HG02840 (cell line): Measurements from ENCODE around the gene GMDS.

Experiments used
- ATAC-seq: cut with Tn5 transposase; IDR thresholded peaks from one replicate; pipeline ENCODE4 v1.9.1; 2021; ENCODE audit warnings: mild to moderate bottlenecking, moderate library complexity, moderate number of reproducible peaks; ENCODE audit not compliant: unreplicated experiment, low FRiP score

The GMDS gene

GRCh38 chr6:2209226-2209809 lies 36.1 kb downstream of the GMDS start:
- no peak for ATAC-seq

GRCh38 chr6:2208468-2208867 lies 36.9 kb downstream of the GMDS start:
- ATAC-seq: no peak

- no peak for ATAC-seq
Observed at GRCh38 chr6:2205396-2205795, 40.0 kb downstream of the GMDS start.

GRCh38 chr6:2204272-2204671 lies 41.1 kb downstream of the GMDS start:
- no peak for ATAC-seq

DNA sequence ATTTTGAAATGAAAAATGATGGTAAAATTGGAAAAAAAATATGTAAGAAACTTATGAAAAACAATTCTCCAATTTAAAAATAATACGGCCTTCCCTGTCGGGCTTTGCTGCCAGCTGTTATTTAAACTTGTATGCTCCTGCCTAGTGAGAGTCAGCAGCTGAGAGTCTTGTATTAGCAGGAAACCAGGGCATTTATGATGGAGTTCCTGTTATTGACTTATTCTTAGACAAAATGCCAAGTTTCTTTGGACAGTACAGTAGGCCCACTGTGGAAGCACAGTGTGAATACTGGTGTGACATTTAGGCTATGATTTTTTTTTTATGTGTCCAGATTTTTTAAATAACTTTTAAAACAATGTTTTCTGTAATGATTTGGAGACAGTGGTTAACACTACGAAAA lies 42.1 kb downstream of the GMDS start:
- ATAC-seq: no peak

- ATAC-seq: no peak
Observed at GRCh38 chr6:2197984-2198383, 47.4 kb downstream of the GMDS start.

DNA sequence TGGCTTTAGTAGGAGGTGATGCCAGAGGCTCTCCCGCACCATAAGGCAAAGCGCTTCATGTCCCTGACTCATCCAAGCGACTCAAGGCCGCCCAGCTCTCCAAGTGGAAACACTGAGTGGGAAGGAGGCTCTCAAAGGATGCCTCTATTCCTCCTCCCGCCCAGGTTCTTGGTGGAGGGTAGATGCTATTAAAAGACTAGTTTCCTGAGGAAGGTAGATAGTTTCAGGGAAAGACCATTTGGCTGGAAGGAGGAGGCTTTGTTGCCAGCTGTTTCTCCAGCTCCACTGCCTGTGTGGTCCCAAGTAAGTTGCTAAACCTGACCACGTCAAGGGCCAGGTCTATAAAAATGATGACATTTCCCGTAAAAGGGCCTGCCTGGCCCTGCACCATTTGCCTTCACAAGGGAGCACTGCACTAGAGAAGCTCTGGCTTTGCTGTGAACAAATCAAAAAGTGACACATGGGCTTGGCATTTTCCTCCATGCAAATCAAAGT lies 48.2 kb downstream of the GMDS start:
- ATAC-seq: no peak

GRCh38 chr6:2196079-2196679 lies 49.2 kb downstream of the GMDS start:
- no peak for ATAC-seq

GRCh38 chr6:2194643-2195042 lies 50.8 kb downstream of the GMDS start:
- ATAC-seq: no peak

DNA sequence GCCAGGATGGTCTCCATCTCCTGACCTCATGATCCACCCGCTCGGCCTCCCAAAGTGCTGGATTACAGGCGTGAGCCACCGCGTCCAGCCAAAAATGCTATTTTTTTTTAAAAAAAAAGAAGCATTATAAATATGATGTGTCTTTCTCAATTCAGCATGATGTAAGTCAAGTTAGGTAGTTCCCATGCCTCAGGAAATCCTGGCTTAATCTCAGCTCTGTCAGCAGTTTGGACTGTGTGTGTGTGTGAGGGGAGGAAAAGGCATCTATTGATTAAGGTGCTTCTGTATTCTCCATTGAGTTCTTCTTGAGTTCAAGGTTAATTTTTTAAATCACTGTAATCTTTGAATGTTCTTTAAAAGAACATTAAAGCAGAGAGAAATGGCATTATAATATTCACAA lies 51.5 kb downstream of the GMDS start:
- no peak for ATAC-seq

GRCh38 chr6:2192976-2193375 lies 52.4 kb downstream of the GMDS start:
- ATAC-seq: no peak

- ATAC-seq: no peak
Observed at GRCh38 chr6:2191390-2191740, 54.0 kb downstream of the GMDS start.

- no peak for ATAC-seq
Observed at GRCh38 chr6:2190661-2191389, 54.6 kb downstream of the GMDS start.

DNA sequence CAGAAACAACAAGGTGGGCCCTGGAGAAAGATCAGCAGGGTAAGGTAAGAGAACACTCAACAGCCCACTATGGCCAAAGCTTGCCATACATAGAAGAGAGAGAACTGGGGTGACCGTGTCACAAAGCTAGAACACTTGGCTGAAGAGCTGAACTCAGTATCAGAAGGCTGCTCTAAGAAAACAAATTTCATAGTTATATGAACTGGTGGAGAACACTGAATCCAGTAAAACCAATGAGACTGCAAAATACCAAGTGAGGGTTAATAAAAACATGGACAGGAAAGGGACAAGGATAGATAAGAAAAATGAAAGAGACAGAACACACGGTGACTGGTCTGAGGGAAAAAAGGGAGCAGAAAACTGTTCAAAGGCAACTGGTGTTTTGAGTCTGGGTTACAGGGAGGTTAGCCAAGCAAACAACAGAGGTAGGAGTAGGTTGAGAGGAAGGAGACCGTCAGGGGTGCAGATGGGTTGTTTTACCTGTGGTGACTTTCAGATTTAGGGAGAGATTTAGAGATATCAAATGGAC lies 56.5 kb downstream of the GMDS start:
- no peak for ATAC-seq

DNA sequence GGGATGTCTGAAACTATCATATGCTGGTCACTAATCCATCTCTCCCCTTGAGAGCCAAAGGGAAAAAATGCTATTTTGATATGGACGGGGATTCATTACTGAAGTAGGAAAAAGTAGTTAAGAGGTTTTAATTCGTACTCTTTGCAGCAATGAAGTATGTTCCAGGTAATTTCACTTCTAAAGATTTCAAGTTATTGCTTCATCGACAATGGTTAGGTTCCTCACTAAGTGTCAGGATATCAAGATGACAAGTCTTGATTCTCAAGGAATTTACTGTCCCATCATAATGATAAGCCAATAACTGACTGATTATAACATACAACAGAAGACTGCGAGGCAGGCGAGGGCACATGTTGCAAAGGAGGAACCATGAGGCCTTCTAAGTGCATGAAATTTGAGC lies 57.0 kb downstream of the GMDS start:
- ATAC-seq: no peak

DNA sequence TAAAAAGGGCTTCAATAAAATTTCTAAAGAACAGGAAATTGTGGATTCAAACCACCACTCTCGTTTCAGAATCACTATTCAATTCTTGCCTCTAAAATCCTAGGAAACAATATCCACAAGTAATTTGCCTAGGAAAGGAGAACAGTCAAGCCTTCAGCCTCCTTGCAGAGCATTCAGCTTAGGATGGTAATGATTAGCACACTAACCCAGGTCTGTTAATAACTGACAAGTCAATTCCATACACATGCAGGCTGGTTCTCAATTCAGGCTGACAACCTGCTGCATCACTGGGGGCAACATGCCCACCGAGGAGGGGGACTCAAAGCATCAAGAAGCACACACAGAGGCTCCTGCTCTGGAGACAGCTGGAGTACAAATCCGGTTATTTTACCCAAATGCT lies 57.6 kb downstream of the GMDS start:
- ATAC-seq: no peak

DNA sequence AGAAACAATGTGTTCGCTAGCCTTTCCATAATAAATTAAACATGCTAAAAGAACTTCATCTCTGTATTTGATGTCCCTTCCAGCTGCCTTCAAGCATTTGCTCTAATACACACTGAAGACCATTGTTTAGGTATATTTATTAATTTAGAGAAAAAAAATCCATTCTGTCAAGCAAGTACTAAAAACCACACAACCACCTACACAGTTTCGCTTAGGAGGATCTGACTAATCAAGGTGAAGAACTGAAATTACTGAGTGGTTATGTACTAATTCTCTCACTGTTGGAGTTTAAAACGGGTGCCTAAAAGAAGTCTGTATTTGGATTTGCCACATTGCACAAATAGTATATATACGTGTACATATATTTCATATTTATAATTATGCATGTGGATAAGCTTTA lies 58.9 kb downstream of the GMDS start:
- ATAC-seq: no peak

DNA sequence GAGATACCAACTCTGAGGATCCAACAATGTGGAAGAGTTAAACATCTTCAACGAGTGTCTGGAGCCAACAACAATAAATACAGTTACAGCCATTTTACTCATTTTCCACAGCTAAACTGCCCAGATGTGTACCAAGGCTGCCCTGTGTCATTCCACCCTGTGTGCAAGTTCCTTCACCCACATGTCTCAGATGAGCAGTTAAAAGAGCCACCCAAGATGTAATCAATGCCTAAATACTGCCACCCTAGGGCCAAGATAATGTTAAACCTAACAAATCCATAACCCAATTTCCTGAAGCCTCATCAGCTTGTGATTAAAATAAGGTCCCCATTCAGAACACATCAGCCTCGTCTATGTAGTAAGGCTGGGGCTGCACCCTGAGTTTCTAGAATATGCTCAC lies 59.9 kb downstream of the GMDS start:
- ATAC-seq: no peak

DNA sequence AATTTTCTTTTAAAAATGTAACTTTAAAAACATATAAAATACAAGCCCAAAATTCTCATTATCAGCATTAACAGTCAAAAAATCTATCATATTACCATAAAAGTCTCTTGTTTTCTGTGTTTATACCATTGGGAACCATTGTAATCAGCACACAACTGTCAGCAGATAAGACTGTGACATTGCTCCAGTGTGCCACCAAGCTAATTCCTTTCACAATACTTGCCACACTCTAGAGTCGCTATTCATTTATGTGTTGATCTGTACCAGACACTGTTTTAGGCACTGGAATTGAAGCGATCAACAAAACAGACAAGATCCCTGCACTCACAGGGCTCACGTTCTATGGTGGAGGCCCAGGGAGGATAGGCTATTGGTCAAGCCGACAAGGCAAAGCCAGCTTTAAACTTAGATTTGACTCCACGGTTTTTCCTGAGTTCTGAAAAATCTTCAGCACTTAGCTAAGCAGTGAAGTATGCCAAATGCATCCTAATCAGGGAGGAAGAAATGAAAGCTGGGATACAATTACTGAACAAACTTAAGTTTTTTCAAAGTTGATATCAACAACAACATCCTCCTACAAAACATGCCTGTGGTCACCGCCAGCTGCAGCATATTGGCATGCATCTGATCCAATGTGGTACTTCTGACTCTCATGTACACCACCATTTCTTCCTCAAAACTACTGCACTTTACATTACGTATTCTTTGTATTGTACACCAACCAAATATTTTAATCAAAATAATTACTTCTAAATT lies 60.5 kb downstream of the GMDS start:
- no peak for ATAC-seq

GRCh38 chr6:2183752-2184151 lies 61.7 kb downstream of the GMDS start:
- ATAC-seq: no peak

DNA sequence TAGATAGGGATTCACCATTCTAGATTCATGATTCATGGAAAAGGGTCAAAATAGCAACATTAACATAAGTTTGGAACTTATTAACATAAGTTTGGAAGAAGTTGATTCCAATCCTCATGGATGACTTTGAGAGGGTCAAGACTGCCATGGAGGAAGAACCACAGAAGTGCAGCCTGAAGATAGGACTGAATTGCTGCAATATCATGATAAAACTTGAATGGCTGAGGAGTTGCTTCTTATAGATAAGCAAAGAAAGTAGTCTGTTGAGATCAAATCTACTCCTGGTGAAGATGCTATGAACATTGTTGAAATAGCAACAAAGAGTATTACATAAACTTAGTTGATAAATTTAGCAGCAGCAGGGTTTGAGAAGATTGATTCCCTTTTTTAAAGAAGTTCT lies 62.2 kb downstream of the GMDS start:
- no peak for ATAC-seq
